ENCODE data around the gene KBTBD4. TPM values are rescaled to one million over a fixed set of nuclear protein-coding genes. Genes with fewer than 3 reads are reported as not detected.
"Not testable (repeated sequence)": the region's sequence is repeated elsewhere in the genome, so short reads cannot be mapped to it uniquely, and the experiment has no call there.

The KBTBD4 gene
- total RNA-seq, 2 donors from 2014 or later, result 3.6 to 6.7 TPM

GRCh38 chr11:47566149-47566698, 12.5 kb downstream of the KBTBD4 start:
- Histone ChIP-seq H3K36me3 (replicated peaks in 1 of 2; ENCODE audit: insufficient read depth in 1 of 2, low read depth in 2 of 2) (no peaks in the 10 kb centered on the region), H3K27me3 (no peaks in the 10 kb centered on the region), H3K4me3 (peak overlapping the region; percentile 84 to 87), H3K27ac (peak overlapping the region; percentile 48 to 87 (median 78)), H3K4me1 (peaks cover 29% of the 10 kb centered on the region), H3K9me3 (no peaks in the 10 kb centered on the region)
- intact Hi-C loops (cut with DNase I), result no loop called here
- WGBS, 2 donors, result 23 to 24% methylated on average over 16 to 17 of the region's 17 CpGs
- ATAC-seq (peak; percentile 15), DNase-seq (peak in 2 of 4 donors; percentile 28 to 41)
- TF ChIP-seq POLR2A (IDR thresholded peaks at IDR 0.05) (no peak), CTCF (IDR thresholded peaks at IDR 0.05) (no peak)

DNA sequence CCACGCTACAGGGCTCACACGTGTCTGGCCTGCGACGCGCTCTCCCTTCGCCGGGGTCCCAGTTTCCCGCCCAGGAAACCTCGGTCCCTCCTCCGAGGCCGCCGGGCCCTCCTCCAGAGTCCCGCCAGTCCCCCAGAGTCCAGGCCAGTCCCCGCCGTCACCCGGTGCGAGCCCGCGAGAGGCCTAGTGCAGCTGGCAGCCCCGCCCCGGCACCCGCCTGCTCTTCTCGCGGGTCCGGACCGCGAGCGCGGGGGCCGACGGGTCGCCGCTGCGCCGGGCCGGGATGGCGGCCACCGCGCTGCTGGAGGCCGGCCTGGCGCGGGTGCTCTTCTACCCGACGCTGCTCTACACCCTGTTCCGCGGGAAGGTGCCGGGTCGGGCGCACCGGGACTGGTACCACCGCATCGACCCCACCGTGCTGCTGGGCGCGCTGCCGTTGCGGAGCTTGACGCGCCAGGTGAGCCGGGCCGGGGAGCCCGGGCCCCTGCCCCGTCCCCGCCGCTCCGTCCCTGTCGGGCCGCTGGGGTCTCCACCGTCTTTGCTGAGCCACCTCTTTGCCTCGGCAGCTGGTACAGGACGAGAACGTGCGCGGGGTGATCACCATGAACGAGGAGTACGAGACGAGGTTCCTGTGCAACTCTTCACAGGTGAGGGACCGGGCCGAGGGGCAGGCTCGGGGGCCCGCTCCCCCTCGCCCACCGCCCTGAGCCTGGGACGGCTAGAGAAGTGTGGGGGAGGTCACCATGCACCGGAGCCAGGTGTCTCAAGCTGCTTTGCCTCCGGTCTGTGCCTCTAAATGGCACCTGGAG, 13.2 kb downstream of the KBTBD4 start, which contains the start of gene PTPMT1:
TSS of gene PTPMT1 (plus strand) at position 260 of the 809 bp plus-strand sequence. CDS start at position 284, 24 bp downstream.
- no peaks in the 10 kb centered on the region for H3K27me3 ChIP-seq
- DNase-seq (peak; percentile 72 to 84 (median 80)), ATAC-seq (peak; percentile 94)
- H3K27ac ChIP-seq, result peak within 1 kb of the TSS; percentile 48 to 87 (median 78)
- intact Hi-C loops (cut with DNase I), result no loop called here
- 0 to 1% methylated on average over 15 to 86 of the region's 86 CpGs for WGBS, 2 donors
- TF ChIP-seq POLR2A (IDR thresholded peaks at IDR 0.05), result peak; percentile 60 to 67 (median 60)
- TF ChIP-seq CTCF (IDR thresholded peaks at IDR 0.05), result no peak
- H3K4me3 ChIP-seq, result peak within 1 kb of the TSS; percentile 84 to 87
- no peaks in the 10 kb centered on the region for H3K9me3 ChIP-seq
- no peaks in the 10 kb centered on the region for H3K36me3 ChIP-seq (replicated peaks in 1 of 2; ENCODE audit: insufficient read depth in 1 of 2, low read depth in 2 of 2)
- H3K4me1 ChIP-seq, result peaks cover 29% of the 10 kb centered on the region

DNA sequence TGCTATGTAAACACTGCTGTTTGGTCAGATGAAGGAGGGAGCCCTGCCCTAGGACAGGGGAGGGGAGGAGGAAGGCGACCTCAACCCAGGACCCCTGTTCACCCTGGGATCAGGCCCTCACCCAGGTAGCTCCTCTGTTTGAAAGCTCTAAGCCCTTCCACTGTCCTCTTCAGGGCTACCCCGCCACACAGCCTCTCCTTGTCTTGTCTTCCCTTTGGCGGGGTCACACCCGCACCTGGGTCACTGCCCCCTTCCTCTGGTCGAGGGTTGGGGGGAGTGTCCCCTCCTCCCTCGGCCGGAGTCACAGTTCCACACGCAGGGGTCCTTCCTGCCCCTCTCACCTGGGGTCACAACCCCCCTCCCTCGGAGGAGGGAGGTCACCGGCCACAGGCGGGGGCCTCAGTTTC, 13.8 kb downstream of the KBTBD4 start:
- peak overlapping the region; percentile 48 to 87 (median 78) for H3K27ac ChIP-seq
- peaks cover 29% of the 10 kb centered on the region for H3K4me1 ChIP-seq
- H3K36me3 ChIP-seq (replicated peaks in 1 of 2; ENCODE audit: insufficient read depth in 1 of 2, low read depth in 2 of 2), result no peaks in the 10 kb centered on the region
- 7 to 29% methylated on average over 3 to 11 of the region's 11 CpGs for WGBS, 2 donors
- intact Hi-C loops (cut with DNase I), result no loop called here
- ATAC-seq (no peak), DNase-seq (no peak)
- H3K4me3 ChIP-seq, result peak overlapping the region; percentile 84 to 87
- no peaks in the 10 kb centered on the region for H3K9me3 ChIP-seq
- no peaks in the 10 kb centered on the region for H3K27me3 ChIP-seq
- TF ChIP-seq POLR2A (IDR thresholded peaks at IDR 0.05) (no peak), CTCF (IDR thresholded peaks at IDR 0.05) (no peak)

- not testable (repeated sequence) for H3K9me3 ChIP-seq
These were observed 14.4 kb downstream of the KBTBD4 start for GRCh38 chr11:47564366-47564765.

DNA sequence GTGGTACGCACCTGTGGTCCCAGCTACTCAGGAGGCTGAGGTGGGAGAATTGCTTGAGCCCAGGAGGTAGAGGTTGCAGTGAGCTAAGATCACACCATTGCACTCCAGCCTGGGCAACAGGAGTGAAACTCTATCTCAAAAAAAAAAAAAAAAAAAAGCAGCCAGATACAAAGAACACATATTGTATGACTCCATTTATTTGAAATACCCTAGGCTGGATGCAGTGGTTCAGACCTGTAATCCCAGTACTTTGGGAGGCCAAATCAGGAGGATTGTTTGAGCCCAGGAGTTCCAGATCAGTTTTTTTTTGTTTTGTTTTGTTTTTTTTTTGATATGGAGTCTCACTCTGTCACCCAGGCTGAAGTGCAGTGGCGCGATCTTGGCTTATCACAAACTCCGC, 16.4 kb downstream of the KBTBD4 start:
- ATAC-seq; DNase-seq; H3K9me3 ChIP-seq; H3K27ac ChIP-seq; intact Hi-C loops (cut with DNase I); H3K36me3 ChIP-seq (replicated peaks in 1 of 2; ENCODE audit: insufficient read depth in 1 of 2, low read depth in 2 of 2); H3K27me3 ChIP-seq; H3K4me3 ChIP-seq: not testable (repeated sequence)
- WGBS, 2 donors, result 68 to 69% methylated on average over 4 of the region's 4 CpGs
- H3K4me1 ChIP-seq, result peaks cover 26% of the 10 kb centered on the region

More at GRCh38 chr11:47564366-47564765, 14.4 kb downstream of the KBTBD4 start:
- H3K27me3 ChIP-seq; H3K36me3 ChIP-seq (replicated peaks in 1 of 2; ENCODE audit: insufficient read depth in 1 of 2, low read depth in 2 of 2); DNase-seq; H3K4me3 ChIP-seq; intact Hi-C loops (cut with DNase I); H3K27ac ChIP-seq; ATAC-seq: not testable (repeated sequence)
- WGBS, 2 donors, result 87 to 91% methylated on average over 10 of the region's 10 CpGs
- H3K4me1 ChIP-seq, result peaks cover 29% of the 10 kb centered on the region
